Psoas muscle (tissue), 8 donors: ENCODE measurements around the gene RBM7. TPM values are rescaled to one million over a fixed set of nuclear protein-coding genes. Genes with fewer than 3 reads are reported as not detected.

ENCODE experiments used
- ATAC-seq, 4 donors: fragments of 200-7000 bp; cut with Tn5 transposase; one replicate each; pipeline ENCODE4 v1.9.1; 2020; ENCODE audit warnings: moderate library complexity in 3 of 4, mild to moderate bottlenecking in 2 of 4
- DNase-seq, 2 donors: peaks; one replicate each; pipeline ENCODE4 v3.0.0-alpha.2; 2020
- H3K27ac ChIP-seq: fragments of 200-600 bp; one replicate; pipeline ENCODE4 v1.8.0; 2022
- H3K27me3 ChIP-seq, 3 donors: fragments of 200-600 bp in 1 of 3; one replicate each; pipeline versions ENCODE4 v1.6.1 to v1.8.0; 2013 to 2022; ENCODE audit warnings: low read length in 2 of 3, mild to moderate bottlenecking in 2 of 3, moderate library complexity in 1 of 3; ENCODE audit not compliant: insufficient read depth in 3 of 3
- H3K36me3 ChIP-seq, 2 donors: fragments of 200-600 bp in 1 of 2; one replicate each; pipeline versions ENCODE4 v1.6.1 to v1.8.0; 2013 to 2022; ENCODE audit warnings: low read depth in 1 of 2, mild to moderate bottlenecking in 1 of 2, moderate library complexity in 1 of 2; ENCODE audit not compliant: insufficient read depth in 1 of 2
- H3K4me1 ChIP-seq: fragments of 200-600 bp; one replicate; pipeline ENCODE4 v1.8.0; 2022
- H3K4me3 ChIP-seq: fragments of 200-600 bp; one replicate; pipeline ENCODE4 v1.8.0; 2022; ENCODE audit warnings: mild to moderate bottlenecking
- H3K9me3 ChIP-seq: fragments of 200-600 bp; one replicate; pipeline ENCODE4 v1.8.0; 2022
- CTCF ChIP-seq: fragments of 200-600 bp; IDR thresholded peaks from one replicate; pipeline ENCODE4 v1.8.0; 2022; ENCODE audit warnings: antibody characterized with exemption
- WGBS, 3 donors: extraction: QIAGEN DNeasy Blood & Tissue Kit; methylation state at CpG; one replicate each; pipeline versions ENCODE4 v1.1.6 to v1.1.7; 2013; 5-methylcytosine and 5-hydroxymethylcytosine counted together
- intact Hi-C, 2 donors: fragments of 100-400 bp; cut with DNase I; formaldehyde crosslinking; loops; one replicate each; pipeline versions ENCODE4 v1.11.0 to v1.14.2; 2022
- polyA plus RNA-seq, 3 donors: library from polyadenylated mRNA; stranded (reverse); fragments of 200-250 nt; gene quantifications; one replicate each; pipeline ENCODE4 v1.2.3, GENCODE V29; 2013
- total RNA-seq, 4 donors: library from RNA; stranded (reverse); fragmentation: NEBNext Ultra II Directional in 2 of 4; extraction: Animal tissue kit (Norgen Biotek cat#: 25700) in 2 of 4; gene quantifications; one replicate each; pipeline versions ENCODE4 v1.2.1 to v1.2.4, GENCODE V29; 2021 to 2023
- donor health status: healthy with polysubstance abuse.
- donor health status: DM: no; HTN: no; CAD: no; lungs with moderate emphysema.
- donor health status: Bipolar disorder and iron deficiency.
- donor health status: healthy.
- donor health status: DM: yes; HTN: yes; CAD: no.
- donor health status: DM: no; HTN: no; CAD: no.
- donor health status: DM: no; HTN: no; CAD: no.
- donor health status: DM: yes; HTN: yes; CAD: no.

RBM7 gene
- total and polyA plus RNA-seq, 7 donors = 9.1 to 24.1 (median 17.4) TPM

- no peaks in the 10 kb centered on the region for H3K36me3 ChIP-seq
- H3K27me3 ChIP-seq = no peaks in the 10 kb centered on the region
- H3K4me3 ChIP-seq = no peak overlapping the region
- no peaks in the 10 kb centered on the region for H3K4me1 ChIP-seq
- H3K9me3 ChIP-seq = no peaks in the 10 kb centered on the region
- 66 to 77% (median 75%) methylated on average over 9 of the region's 9 CpGs for WGBS, 3 donors
- intact Hi-C loops = no loop called here
- ATAC-seq (no peak), DNase-seq (no peak)
- TF ChIP-seq CTCF = no peak
- no peak overlapping the region for H3K27ac ChIP-seq
These were observed 33.1 kb upstream of the RBM7 start for GRCh38 chr11:114367244-114367957.

GRCh38 chr11:114368918-114369680 lies 31.4 kb upstream of the RBM7 start:
- ATAC-seq (no peak), DNase-seq (no peak)
- Histone ChIP-seq H3K4me1 (no peaks in the 10 kb centered on the region), H3K36me3 (no peaks in the 10 kb centered on the region), H3K27ac (no peak overlapping the region), H3K27me3 (no peaks in the 10 kb centered on the region), H3K4me3 (no peak overlapping the region), H3K9me3 (no peaks in the 10 kb centered on the region)
- 69 to 80% (median 75%) methylated on average over 5 of the region's 5 CpGs for WGBS, 3 donors
- intact Hi-C loops = no loop called here
- TF ChIP-seq CTCF = no peak

- ATAC-seq (no peak), DNase-seq (no peak)
- 93 to 96% (median 95%) methylated on average over 3 of the region's 3 CpGs for WGBS, 3 donors
- no peaks in the 10 kb centered on the region for H3K36me3 ChIP-seq
- no peaks in the 10 kb centered on the region for H3K4me1 ChIP-seq
- no peak overlapping the region for H3K4me3 ChIP-seq
- TF ChIP-seq CTCF = no peak
- no peaks in the 10 kb centered on the region for H3K9me3 ChIP-seq
- H3K27ac ChIP-seq = no peak overlapping the region
- intact Hi-C loops = no loop called here
- H3K27me3 ChIP-seq = no peaks in the 10 kb centered on the region
These were observed 25.4 kb upstream of the RBM7 start for GRCh38 chr11:114375052-114375451.

GRCh38 chr11:114377612-114378267 lies 22.7 kb upstream of the RBM7 start:
- Histone ChIP-seq H3K27me3 (no peaks in the 10 kb centered on the region), H3K4me3 (no peak overlapping the region), H3K36me3 (no peaks in the 10 kb centered on the region), H3K9me3 (no peaks in the 10 kb centered on the region), H3K27ac (no peak overlapping the region), H3K4me1 (no peaks in the 10 kb centered on the region)
- ATAC-seq (no peak), DNase-seq (no peak)
- WGBS, 3 donors = 86 to 92% (median 90%) methylated on average over 7 of the region's 7 CpGs
- TF ChIP-seq CTCF = no peak
- intact Hi-C loops = no loop called here
